ENCODE measurements around the gene MT1H.

Gene MT1H

DNA sequence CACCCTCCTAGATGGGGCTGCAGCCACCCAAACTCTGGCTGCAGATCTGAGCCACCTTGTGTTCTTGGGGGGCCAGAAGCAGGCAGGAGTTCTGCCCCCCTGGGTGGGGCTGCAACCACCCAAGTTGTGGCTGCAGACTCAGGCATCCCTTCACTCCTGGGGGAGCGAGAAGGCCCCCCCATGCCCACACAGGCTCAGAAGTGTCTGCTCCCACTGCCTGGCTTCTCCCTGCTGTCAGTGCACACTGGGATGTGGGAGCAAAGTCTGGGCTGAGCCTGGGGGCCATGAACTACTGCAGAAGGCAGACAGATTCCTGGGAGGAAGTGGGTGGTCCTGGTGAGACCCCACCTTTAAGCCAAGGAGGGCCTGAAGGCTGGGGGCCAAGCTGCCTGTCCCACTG is 25.6 kb downstream of the MT1H start:
- no peak overlapping the region for H3K4me3 ChIP-seq (ENCODE audit: low read depth in 1 of 2, low read length in 2 of 2)
- H3K36me3 ChIP-seq (ENCODE audit: control insufficient read depth in 1 of 2, insufficient read depth in 2 of 2, low read length in 2 of 2), result no peaks in the 10 kb centered on the region
- no peaks in the 10 kb centered on the region for H3K27me3 ChIP-seq (ENCODE audit: low read depth, low read length)
- H3K27ac ChIP-seq (ENCODE audit: low read length), result no peak overlapping the region
- H3K4me1 ChIP-seq (ENCODE audit: control insufficient read depth in 1 of 2, insufficient read depth in 2 of 2, low read length in 2 of 2), result no peaks in the 10 kb centered on the region
- peaks cover 0 to 3% of the 10 kb centered on the region in 2 donors for H3K9me3 ChIP-seq (ENCODE audit: control insufficient read depth in 1 of 2, low read length in 2 of 2)

DNA sequence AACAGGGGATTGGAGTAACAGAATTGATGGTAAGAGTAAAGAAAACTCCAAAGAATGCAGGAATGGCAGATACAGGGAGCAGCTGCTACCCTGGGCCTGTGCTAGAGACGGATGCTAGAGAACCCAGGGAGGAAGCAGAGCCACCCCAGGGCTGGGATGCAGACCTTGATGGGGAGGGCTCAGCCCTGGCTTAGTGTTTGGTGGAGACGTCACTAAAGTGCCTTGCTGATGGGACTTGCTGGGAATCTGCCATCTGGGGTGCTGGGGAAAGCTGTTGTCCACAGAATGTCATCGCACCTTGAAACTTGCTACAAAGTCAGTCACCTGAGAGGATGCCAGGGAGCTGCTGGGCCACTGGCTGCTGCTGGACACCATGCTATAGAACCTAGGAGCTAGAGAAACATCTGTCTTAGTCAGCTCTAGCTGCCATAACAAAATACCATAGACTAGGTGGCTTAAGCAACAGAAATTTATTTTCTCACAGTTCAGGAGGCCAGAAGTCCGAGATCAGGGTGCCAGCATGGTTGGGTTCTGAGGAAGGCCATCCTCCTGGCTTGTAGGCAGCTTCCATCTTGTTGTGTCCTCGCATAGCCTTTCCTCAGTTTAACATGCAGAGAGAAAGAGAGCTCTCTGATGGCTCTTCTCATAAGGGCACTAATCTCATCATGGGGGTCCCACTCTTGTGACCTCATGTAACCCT is 28.0 kb downstream of the MT1H start:
- peaks cover 0 to 3% of the 10 kb centered on the region in 2 donors for H3K9me3 ChIP-seq (ENCODE audit: control insufficient read depth in 1 of 2, low read length in 2 of 2)
- no peak overlapping the region for H3K27ac ChIP-seq (ENCODE audit: low read length)
- H3K27me3 ChIP-seq (ENCODE audit: low read depth, low read length), result no peaks in the 10 kb centered on the region
- peaks cover 0 to 5% of the 10 kb centered on the region in 2 donors for H3K4me1 ChIP-seq (ENCODE audit: control insufficient read depth in 1 of 2, insufficient read depth in 2 of 2, low read length in 2 of 2)
- no peaks in the 10 kb centered on the region for H3K36me3 ChIP-seq (ENCODE audit: control insufficient read depth in 1 of 2, insufficient read depth in 2 of 2, low read length in 2 of 2)
- no peak overlapping the region for H3K4me3 ChIP-seq (ENCODE audit: low read depth in 1 of 2, low read length in 2 of 2)

DNA sequence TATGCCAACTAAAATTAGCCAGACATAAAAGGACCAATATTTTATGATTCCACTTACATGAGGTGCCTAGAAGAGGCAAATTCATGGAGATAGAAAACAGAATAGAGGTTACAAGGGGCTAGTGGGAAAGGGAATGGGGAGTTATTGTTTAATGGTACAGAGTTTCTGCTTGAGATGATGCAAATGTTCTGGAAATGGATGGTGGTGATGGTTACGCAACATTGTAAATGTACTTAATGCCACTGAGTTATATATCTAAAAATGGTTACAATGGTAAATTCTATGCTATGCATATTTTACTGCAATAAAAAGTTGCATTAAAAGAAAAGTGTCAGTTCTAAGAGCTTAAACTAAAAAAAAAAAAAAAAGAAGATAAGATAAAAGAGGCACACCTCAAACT is 30.6 kb downstream of the MT1H start:
- Histone ChIP-seq H3K4me1 (ENCODE audit: control insufficient read depth in 1 of 2, insufficient read depth in 2 of 2, low read length in 2 of 2) (peaks cover 0 to 5% of the 10 kb centered on the region in 2 donors), H3K27me3 (ENCODE audit: low read depth, low read length) (no peaks in the 10 kb centered on the region), H3K36me3 (ENCODE audit: control insufficient read depth in 1 of 2, insufficient read depth in 2 of 2, low read length in 2 of 2) (no peaks in the 10 kb centered on the region), H3K4me3 (ENCODE audit: low read depth in 1 of 2, low read length in 2 of 2) (no peak overlapping the region), H3K9me3 (ENCODE audit: control insufficient read depth in 1 of 2, low read length in 2 of 2) (peaks cover 0 to 3% of the 10 kb centered on the region in 2 donors), H3K27ac (ENCODE audit: low read length) (no peak overlapping the region)

DNA sequence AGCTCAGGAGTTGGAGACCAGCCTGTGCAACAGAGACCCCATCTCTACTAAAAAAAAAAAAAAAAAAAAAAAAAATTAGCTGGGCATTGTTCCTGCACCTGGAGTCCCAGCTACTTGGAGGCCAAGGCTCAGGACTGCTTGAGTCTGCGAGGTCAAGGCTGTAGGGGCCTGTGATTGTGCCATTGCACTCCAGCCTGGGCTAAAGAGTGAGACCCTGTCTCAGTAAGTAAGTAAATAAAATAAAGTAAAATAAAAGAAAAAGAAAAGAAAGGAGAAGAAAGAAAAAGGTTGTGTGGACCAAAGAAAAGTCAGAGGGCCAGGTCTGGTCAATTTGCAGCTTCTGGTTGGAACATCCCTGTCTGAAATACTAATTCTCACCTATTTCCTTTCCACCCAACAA is 31.0 kb downstream of the MT1H start:
- Histone ChIP-seq H3K27ac (ENCODE audit: low read length) (no peak overlapping the region), H3K4me1 (ENCODE audit: control insufficient read depth in 1 of 2, insufficient read depth in 2 of 2, low read length in 2 of 2) (peaks cover 0 to 5% of the 10 kb centered on the region in 2 donors), H3K9me3 (ENCODE audit: control insufficient read depth in 1 of 2, low read length in 2 of 2) (peaks cover 0 to 3% of the 10 kb centered on the region in 2 donors), H3K36me3 (ENCODE audit: control insufficient read depth in 1 of 2, insufficient read depth in 2 of 2, low read length in 2 of 2) (no peaks in the 10 kb centered on the region), H3K27me3 (ENCODE audit: low read depth, low read length) (no peaks in the 10 kb centered on the region), H3K4me3 (ENCODE audit: low read depth in 1 of 2, low read length in 2 of 2) (no peak overlapping the region)

DNA sequence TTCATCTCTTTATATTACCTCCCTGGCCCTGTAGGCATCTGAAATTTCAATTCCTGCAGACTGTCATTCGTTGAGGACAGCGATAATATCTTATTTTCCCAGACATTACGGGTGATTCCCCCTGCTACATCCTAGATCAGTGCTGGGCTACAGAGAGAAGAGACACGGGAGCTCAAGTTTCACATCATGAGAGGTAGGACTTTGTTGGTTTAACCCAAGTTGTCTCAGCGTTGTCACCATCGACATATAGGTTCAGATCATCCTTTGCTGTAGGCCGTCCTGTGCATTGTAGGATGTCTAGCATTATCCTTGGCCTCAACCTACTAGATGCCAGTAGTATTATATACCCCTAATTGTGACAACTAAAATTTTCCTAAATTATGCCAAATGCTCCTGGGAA is 31.9 kb downstream of the MT1H start:
- no peaks in the 10 kb centered on the region for H3K27me3 ChIP-seq (ENCODE audit: low read depth, low read length)
- no peak overlapping the region for H3K4me3 ChIP-seq (ENCODE audit: low read depth in 1 of 2, low read length in 2 of 2)
- peaks cover 0 to 5% of the 10 kb centered on the region in 2 donors for H3K4me1 ChIP-seq (ENCODE audit: control insufficient read depth in 1 of 2, insufficient read depth in 2 of 2, low read length in 2 of 2)
- H3K27ac ChIP-seq (ENCODE audit: low read length), result no peak overlapping the region
- peaks cover 0 to 3% of the 10 kb centered on the region in 2 donors for H3K9me3 ChIP-seq (ENCODE audit: control insufficient read depth in 1 of 2, low read length in 2 of 2)
- no peaks in the 10 kb centered on the region for H3K36me3 ChIP-seq (ENCODE audit: control insufficient read depth in 1 of 2, insufficient read depth in 2 of 2, low read length in 2 of 2)

DNA sequence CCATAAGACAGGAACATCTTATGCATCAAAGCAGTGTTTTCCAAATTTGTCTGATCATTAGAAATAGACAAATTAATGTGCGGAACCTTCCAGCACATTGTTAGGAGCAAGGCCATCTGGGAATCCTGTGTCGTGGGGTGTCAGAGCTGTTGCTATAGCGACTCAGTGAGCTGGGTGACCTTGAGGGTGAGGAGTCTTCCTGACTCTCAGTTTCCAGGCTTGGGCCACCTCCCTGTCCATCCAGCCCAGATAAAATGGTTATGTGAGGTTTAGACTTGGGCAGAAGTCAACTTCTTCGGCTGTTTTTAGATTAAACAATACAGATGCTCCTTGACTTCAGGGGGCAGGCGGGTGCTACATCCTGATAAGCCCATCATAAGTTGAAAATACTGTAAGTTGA is 33.2 kb downstream of the MT1H start:
- H3K4me3 ChIP-seq (ENCODE audit: low read depth in 1 of 2, low read length in 2 of 2), result no peak overlapping the region
- H3K9me3 ChIP-seq (ENCODE audit: control insufficient read depth in 1 of 2, low read length in 2 of 2), result no peaks in the 10 kb centered on the region
- no peak overlapping the region for H3K27ac ChIP-seq (ENCODE audit: low read length)
- peaks cover 0 to 5% of the 10 kb centered on the region in 2 donors for H3K4me1 ChIP-seq (ENCODE audit: control insufficient read depth in 1 of 2, insufficient read depth in 2 of 2, low read length in 2 of 2)
- H3K27me3 ChIP-seq (ENCODE audit: low read depth, low read length), result no peaks in the 10 kb centered on the region
- no peaks in the 10 kb centered on the region for H3K36me3 ChIP-seq (ENCODE audit: control insufficient read depth in 1 of 2, insufficient read depth in 2 of 2, low read length in 2 of 2)

DNA sequence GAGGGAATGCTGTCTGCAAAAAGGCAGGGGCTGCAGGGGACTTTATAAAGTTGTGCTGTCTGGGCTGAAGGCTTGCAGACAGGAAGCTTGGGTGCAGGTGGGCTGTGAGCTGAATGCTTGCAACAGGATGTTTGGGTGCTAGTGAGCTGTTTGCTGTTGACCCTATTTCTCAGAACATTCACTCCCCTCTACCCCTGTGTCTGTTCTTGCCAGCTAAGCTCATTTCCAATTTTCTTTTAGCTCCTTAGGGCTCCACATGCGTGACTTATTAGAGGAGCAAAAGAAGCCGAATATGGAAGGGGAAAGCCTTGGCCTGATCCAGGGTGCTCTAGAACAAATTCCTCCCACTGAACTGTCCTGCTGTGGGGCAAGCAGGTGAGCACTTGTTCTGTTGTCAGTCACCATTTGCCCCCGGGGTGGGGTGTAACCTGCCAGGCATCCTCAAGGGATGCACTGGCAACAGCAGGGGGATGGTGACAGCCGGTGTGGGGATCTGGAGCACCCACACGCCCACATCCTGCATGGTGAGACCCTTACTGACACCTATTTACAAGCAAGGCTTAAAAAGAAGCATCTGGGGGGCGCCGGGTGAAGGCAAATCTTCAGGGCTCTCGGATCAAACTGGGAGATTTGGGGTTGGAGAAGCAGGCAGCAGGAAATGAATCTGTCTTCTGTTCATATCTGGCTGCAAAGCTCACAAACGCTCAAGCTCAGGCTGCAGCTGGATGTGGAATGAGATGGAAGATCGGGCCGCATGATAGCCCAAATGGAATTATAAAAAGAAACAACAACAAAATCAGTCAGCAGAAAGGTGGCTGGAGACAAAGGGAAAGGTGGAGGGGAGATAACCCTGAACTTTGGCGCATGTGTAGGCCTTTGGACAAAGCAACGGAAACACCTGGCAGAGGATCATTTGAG is 39.2 kb downstream of the MT1H start:
- Histone ChIP-seq H3K27me3 (ENCODE audit: low read depth, low read length) (no peaks in the 10 kb centered on the region), H3K9me3 (ENCODE audit: control insufficient read depth in 1 of 2, low read length in 2 of 2) (no peaks in the 10 kb centered on the region), H3K4me3 (ENCODE audit: low read depth in 1 of 2, low read length in 2 of 2) (no peak overlapping the region), H3K27ac (ENCODE audit: low read length) (no peak overlapping the region), H3K36me3 (ENCODE audit: control insufficient read depth in 1 of 2, insufficient read depth in 2 of 2, low read length in 2 of 2) (no peaks in the 10 kb centered on the region), H3K4me1 (ENCODE audit: control insufficient read depth in 1 of 2, insufficient read depth in 2 of 2, low read length in 2 of 2) (no peaks in the 10 kb centered on the region)

DNA sequence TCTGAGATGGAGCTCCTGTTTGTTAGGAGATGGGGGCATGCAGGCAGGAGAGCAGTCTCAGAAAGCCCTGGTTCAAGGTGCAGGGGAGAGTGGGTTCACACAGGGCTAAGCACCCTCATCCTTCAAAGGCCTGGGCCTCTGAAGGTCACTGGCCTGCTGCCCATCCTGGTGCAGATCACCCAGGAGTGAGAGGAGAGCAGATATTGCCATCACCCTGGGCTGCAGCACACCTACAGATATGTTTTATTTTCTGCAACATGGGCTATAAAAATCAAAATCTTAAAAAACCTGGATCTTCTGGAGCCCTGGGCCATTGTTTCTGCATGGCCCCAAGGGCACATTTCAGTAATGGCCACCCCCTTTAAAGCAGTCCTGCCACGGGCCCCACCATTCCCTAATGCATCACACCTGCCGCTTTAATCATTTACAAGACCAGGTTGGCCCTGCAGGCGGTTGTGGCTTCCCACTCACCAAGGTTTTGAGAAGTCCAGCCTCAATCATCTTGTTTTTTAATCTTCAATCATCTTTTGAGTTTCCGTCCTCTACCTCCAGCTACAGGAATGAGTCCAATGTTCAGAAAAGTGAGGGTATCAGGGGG is 39.9 kb downstream of the MT1H start:
- no peak overlapping the region for H3K27ac ChIP-seq (ENCODE audit: low read length)
- no peak overlapping the region for H3K4me3 ChIP-seq (ENCODE audit: low read depth in 1 of 2, low read length in 2 of 2)
- H3K27me3 ChIP-seq (ENCODE audit: low read depth, low read length), result no peaks in the 10 kb centered on the region
- H3K9me3 ChIP-seq (ENCODE audit: control insufficient read depth in 1 of 2, low read length in 2 of 2), result no peaks in the 10 kb centered on the region
- no peaks in the 10 kb centered on the region for H3K4me1 ChIP-seq (ENCODE audit: control insufficient read depth in 1 of 2, insufficient read depth in 2 of 2, low read length in 2 of 2)
- H3K36me3 ChIP-seq (ENCODE audit: control insufficient read depth in 1 of 2, insufficient read depth in 2 of 2, low read length in 2 of 2), result no peaks in the 10 kb centered on the region

DNA sequence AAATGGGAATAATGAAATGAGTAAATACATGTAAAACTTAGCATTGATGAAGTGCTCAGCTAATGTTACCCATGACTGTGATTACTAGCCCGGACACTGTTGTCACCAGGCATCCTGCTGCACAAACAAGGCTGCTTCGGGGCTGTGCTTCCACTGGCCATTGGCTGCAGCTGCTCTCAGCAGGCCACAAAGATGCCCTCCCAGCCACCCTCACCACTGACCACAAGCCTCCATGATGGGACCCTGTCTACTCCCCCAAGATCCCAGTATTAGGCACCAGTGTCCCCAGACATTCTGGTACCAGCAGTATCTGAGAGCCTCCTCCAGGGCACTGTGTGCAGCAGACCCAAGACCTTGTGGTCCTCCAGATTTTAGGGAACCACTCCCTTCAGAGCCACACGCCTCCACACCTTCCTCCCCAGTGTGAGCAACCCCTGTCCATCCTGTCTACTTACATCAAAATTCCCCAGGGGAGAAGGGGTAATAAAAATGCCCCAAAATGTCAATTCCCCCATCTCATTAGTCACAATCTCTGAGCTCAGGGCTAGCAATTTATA is 40.6 kb downstream of the MT1H start:
- no peaks in the 10 kb centered on the region for H3K36me3 ChIP-seq (ENCODE audit: control insufficient read depth in 1 of 2, insufficient read depth in 2 of 2, low read length in 2 of 2)
- no peaks in the 10 kb centered on the region for H3K4me1 ChIP-seq (ENCODE audit: control insufficient read depth in 1 of 2, insufficient read depth in 2 of 2, low read length in 2 of 2)
- no peak overlapping the region for H3K4me3 ChIP-seq (ENCODE audit: low read depth in 1 of 2, low read length in 2 of 2)
- no peaks in the 10 kb centered on the region for H3K27me3 ChIP-seq (ENCODE audit: low read depth, low read length)
- no peaks in the 10 kb centered on the region for H3K9me3 ChIP-seq (ENCODE audit: control insufficient read depth in 1 of 2, low read length in 2 of 2)
- H3K27ac ChIP-seq (ENCODE audit: low read length), result no peak overlapping the region

DNA sequence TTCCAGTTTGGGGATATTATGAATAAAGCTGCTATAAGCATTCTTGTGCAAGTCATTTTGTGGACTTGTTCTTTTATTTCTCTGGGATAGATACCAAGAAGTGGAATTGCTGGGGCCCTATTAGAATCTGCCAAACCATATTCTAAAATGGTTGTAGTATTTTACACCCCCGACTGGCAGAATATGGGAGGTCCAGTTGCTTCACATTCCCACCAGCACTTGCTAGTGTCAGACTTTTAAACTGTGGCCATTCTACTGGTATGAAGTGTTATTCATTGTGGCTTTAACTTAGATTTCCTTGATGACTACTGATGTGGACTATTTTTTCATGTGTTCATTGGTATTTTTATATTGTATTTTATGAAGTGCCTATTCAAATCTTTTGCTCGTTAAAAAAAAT is 42.2 kb downstream of the MT1H start:
- H3K36me3 ChIP-seq (ENCODE audit: control insufficient read depth in 1 of 2, insufficient read depth in 2 of 2, low read length in 2 of 2), result no peaks in the 10 kb centered on the region
- no peaks in the 10 kb centered on the region for H3K4me1 ChIP-seq (ENCODE audit: control insufficient read depth in 1 of 2, insufficient read depth in 2 of 2, low read length in 2 of 2)
- H3K27me3 ChIP-seq (ENCODE audit: low read depth, low read length), result no peaks in the 10 kb centered on the region
- no peak overlapping the region for H3K27ac ChIP-seq (ENCODE audit: low read length)
- no peaks in the 10 kb centered on the region for H3K9me3 ChIP-seq (ENCODE audit: control insufficient read depth in 1 of 2, low read length in 2 of 2)
- H3K4me3 ChIP-seq (ENCODE audit: low read depth in 1 of 2, low read length in 2 of 2), result no peak overlapping the region

DNA sequence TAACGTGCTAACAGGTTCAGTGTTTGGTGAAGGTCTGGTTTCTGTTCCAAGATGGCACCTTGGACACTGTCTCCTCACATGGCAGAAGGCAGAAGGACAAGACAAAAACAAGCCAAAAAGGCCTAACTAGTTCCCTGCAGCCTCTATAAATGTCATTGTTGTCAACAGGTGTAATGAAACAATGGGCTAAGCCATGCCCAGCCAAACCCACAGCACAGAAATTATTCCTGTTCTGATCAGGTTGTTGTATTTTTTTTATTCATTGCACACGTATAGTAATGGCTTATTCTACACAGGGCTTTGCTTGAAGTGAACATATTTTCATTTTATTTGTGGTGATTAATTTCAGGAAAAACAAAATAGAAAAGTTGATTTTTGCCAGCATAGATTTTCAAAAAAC is 44.2 kb downstream of the MT1H start:
- Histone ChIP-seq H3K36me3 (ENCODE audit: control insufficient read depth in 1 of 2, insufficient read depth in 2 of 2, low read length in 2 of 2) (no peaks in the 10 kb centered on the region), H3K4me3 (ENCODE audit: low read depth in 1 of 2, low read length in 2 of 2) (no peak overlapping the region), H3K27ac (ENCODE audit: low read length) (no peak overlapping the region), H3K9me3 (ENCODE audit: control insufficient read depth in 1 of 2, low read length in 2 of 2) (no peaks in the 10 kb centered on the region), H3K27me3 (ENCODE audit: low read depth, low read length) (no peaks in the 10 kb centered on the region), H3K4me1 (ENCODE audit: control insufficient read depth in 1 of 2, insufficient read depth in 2 of 2, low read length in 2 of 2) (no peaks in the 10 kb centered on the region)

Data from muscle layer of duodenum (tissue), 2 donors.